Pancreas (tissue), 10 donors: ENCODE measurements around the gene CREB1. TPM values are rescaled to one million over a fixed set of nuclear protein-coding genes. Genes with fewer than 3 reads are reported as not detected.

Experiments used
- ATAC-seq, 4 donors: fragments of 200-7000 bp; cut with Tn5 transposase; one replicate each; pipeline versions ENCODE4 v1.8.0 to v1.9.1; 2020; ENCODE audit warnings: mild to moderate bottlenecking in 4 of 4, moderate library complexity in 4 of 4
- DNase-seq, 6 donors: peaks; one replicate each; pipeline ENCODE4 v3.0.0-alpha.2; 2020
- FAIRE-seq: peaks from 2 replicates; lab custom pipeline; 2012; peaks lifted over from hg19 to GRCh38; lab: Jason Lieb, UNC
- H3K27ac ChIP-seq, 4 donors: fragments of 200-600 bp; sonication (generic); 1 replicate in 3 of 4; 2 replicates in 1 of 4; pipeline versions ENCODE4 v1.5.0 to v1.8.0; 2020
- H3K27me3 ChIP-seq, 4 donors: fragments of 200-600 bp; one replicate each; pipeline ENCODE4 v1.8.0; 2021
- H3K36me3 ChIP-seq, 3 donors: fragments of 200-600 bp; sonication (generic) in 1 of 3; one replicate each; pipeline versions ENCODE4 v1.5.0 to v1.8.0; 2020 to 2021
- H3K4me1 ChIP-seq, 3 donors: fragments of 200-600 bp; one replicate each; pipeline ENCODE4 v1.8.0; 2021
- H3K4me3 ChIP-seq, 4 donors: fragments of 200-600 bp; sonication (generic) in 2 of 4; one replicate each; pipeline versions ENCODE4 v1.5.0 to v1.8.0; 2020 to 2021
- H3K9me3 ChIP-seq, 4 donors: fragments of 200-600 bp; one replicate each; pipeline ENCODE4 v1.8.0; 2021
- CTCF ChIP-seq, 4 donors: fragments of 200-600 bp; sonication (generic) in 3 of 4; IDR thresholded peaks; one replicate each; pipeline versions ENCODE4 v1.5.0 to v1.8.0; 2021; ENCODE audit warnings: antibody characterized with exemption in 4 of 4
- WGBS, 2 donors: extraction: QIAGEN DNeasy Blood & Tissue Kit; methylation state at CpG; one replicate each; pipeline ENCODE4 v1.1.7; 2013; 5-methylcytosine and 5-hydroxymethylcytosine counted together
- intact Hi-C, 3 donors: fragments of 100-400 bp; cut with DNase I; formaldehyde crosslinking; loops; one replicate each; pipeline versions ENCODE4 v1.11.1 to v1.14.2; 2022
- polyA plus RNA-seq, 2 donors: library from polyadenylated mRNA; stranded (reverse); fragments of 200-250 nt; gene quantifications; one replicate each; pipeline ENCODE4 v1.2.3, GENCODE V29; 2013
- total RNA-seq, 6 donors: library from RNA; stranded (reverse); fragmentation: NEBNext Ultra II Directional in 4 of 6; extraction: Animal tissue kit (Norgen Biotek cat#: 25700) in 4 of 6; gene quantifications; one replicate each; pipeline versions ENCODE4 v1.2.1 to v1.2.4, GENCODE V29; 2021 to 2023
- donor health status: healthy with polysubstance abuse.
- donor health status: DM: no; HTN: no; CAD: no; lungs with moderate emphysema.
- donor health status: DM: no; HTN: no; CAD: no.
- donor health status: control.
- donor health status: control.
- donor health status: Bipolar disorder and iron deficiency.
- donor health status: DM: yes; HTN: yes; CAD: no.
- donor health status: DM: no; HTN: no; CAD: no.
- donor health status: DM: no; HTN: no; CAD: no.
- donor health status: DM: yes; HTN: yes; CAD: no.

Gene CREB1
- total and polyA plus RNA-seq, 8 donors: 3.2 to 36.4 (median 19.1) TPM

GRCh38 chr2:207621501-207622039 lies 91.8 kb downstream of the CREB1 start:
- Histone ChIP-seq H3K4me3 (no peak overlapping the region), H3K27ac (no peak overlapping the region), H3K4me1 (peaks cover 0 to 7% (median 5%) of the 10 kb centered on the region in 3 donors), H3K9me3 (no peaks in the 10 kb centered on the region), H3K36me3 (no peaks in the 10 kb centered on the region), H3K27me3 (no peaks in the 10 kb centered on the region)
- DNase-seq: no peak
- no peak for FAIRE-seq
- TF ChIP-seq CTCF (IDR thresholded peaks at IDR 0.05): no peak
- intact Hi-C loops: no loop called here
- ATAC-seq: no peak
- WGBS, 2 donors: 82 to 88% methylated on average over 10 of the region's 10 CpGs

- ATAC-seq: peak; percentile 44 to 71 (median 54)
- no peaks in the 10 kb centered on the region for H3K9me3 ChIP-seq
- FAIRE-seq: no peak
- 1% methylated on average over 47 of the region's 47 CpGs for WGBS, 2 donors
- no peak for TF ChIP-seq CTCF (IDR thresholded peaks at IDR 0.05)
- intact Hi-C loops: no loop called here
- H3K27me3 ChIP-seq: no peaks in the 10 kb centered on the region
- peak overlapping the region; percentile 65 to 98 (median 93) for H3K27ac ChIP-seq
- peak; percentile 46 to 86 (median 64) for DNase-seq
- H3K36me3 ChIP-seq: no peaks in the 10 kb centered on the region
- H3K4me3 ChIP-seq: peak overlapping the region; percentile 87 to 98 (median 94)
- H3K4me1 ChIP-seq: peaks cover 0 to 7% (median 5%) of the 10 kb centered on the region in 3 donors
Observed at GRCh38 chr2:207624185-207625013, 94.6 kb downstream of the CREB1 start.

GRCh38 chr2:207625014-207625907 lies 95.5 kb downstream of the CREB1 start, which contains the start of gene METTL21A:
METTL21A (minus strand) TSS chr2:207625394; CDS start chr2:207624375, 1,019 bp downstream.
- no peaks in the 10 kb centered on the region for H3K9me3 ChIP-seq
- peaks cover 0 to 7% (median 5%) of the 10 kb centered on the region in 3 donors for H3K4me1 ChIP-seq
- intact Hi-C loops: no loop called here
- H3K4me3 ChIP-seq: peak within 1 kb of the TSS; percentile 87 to 98 (median 94)
- H3K27ac ChIP-seq: peak within 1 kb of the TSS; percentile 65 to 98 (median 93)
- FAIRE-seq (no peak), ATAC-seq (peak; percentile 82 to 89 (median 89)), DNase-seq (peak; percentile 91 to 95 (median 93))
- 0% methylated on average over 61 to 92 of the region's 92 CpGs for WGBS, 2 donors
- peak in 3 of 4 donors; percentile 8 to 37 (median 27) for TF ChIP-seq CTCF (IDR thresholded peaks at IDR 0.05)
- H3K27me3 ChIP-seq: no peaks in the 10 kb centered on the region
- H3K36me3 ChIP-seq: no peaks in the 10 kb centered on the region

GRCh38 chr2:207629553-207629952 lies 99.8 kb downstream of the CREB1 start:
- H3K4me1 ChIP-seq: no peaks in the 10 kb centered on the region

More at GRCh38 chr2:207629553-207629952, 99.8 kb downstream of the CREB1 start:
- Histone ChIP-seq H3K4me3 (no peak overlapping the region), H3K9me3 (no peaks in the 10 kb centered on the region), H3K27me3 (no peaks in the 10 kb centered on the region), H3K36me3 (no peaks in the 10 kb centered on the region), H3K27ac (no peak overlapping the region)
- ATAC-seq: no peak
- TF ChIP-seq CTCF (IDR thresholded peaks at IDR 0.05): no peak
- no peak for FAIRE-seq
- intact Hi-C loops: no loop called here
- DNase-seq: no peak
- WGBS, 2 donors: 50 to 76% methylated on average over 1 of the region's 1 CpG
